A673 (cell line): ENCODE measurements around the gene ANKS6. TPM values are rescaled to one million over a fixed set of nuclear protein-coding genes. Genes with fewer than 3 reads are reported as not detected.

Source experiments
- BruUV-seq: library from RNA; stranded (reverse); fragments of 400-500 nt; replicated peaks from 2 replicates; lab custom pipeline; 2021; lab: Mats Ljungman, UMichigan
- CTCF ChIA-PET: fragments of 300-600 bp; sonication (Branson Sonifier 250); formaldehyde crosslinking; loops from one replicate; lab custom pipeline; 2022; ENCODE audit warnings: antibody characterized with exemption; lab: Charles Lee
- POLR2A ChIA-PET: fragments of 300-600 bp; sonication (Branson Sonifier 250); formaldehyde crosslinking; loops from one replicate; lab custom pipeline; 2022; ENCODE audit warnings: antibody characterized with exemption; ENCODE audit not compliant: low non-redundant PET; lab: Charles Lee
- DNase-seq: peaks from one replicate; pipeline ENCODE4 v3.0.0-alpha.2; 2015; ENCODE audit warnings: low spot score
- H3K27ac ChIP-seq: fragments of 200-600 bp; sonication (generic); 2 replicates; pipeline ENCODE4 v1.5.1; 2016; ENCODE audit warnings: mixed run types, low read depth, mild to moderate bottlenecking, mixed read lengths, antibody characterized with exemption, low read length; ENCODE audit not compliant: poor library complexity, severe bottlenecking
- H3K27me3 ChIP-seq: fragments of 200-600 bp; sonication (generic); replicated peaks from 2 replicates; pipeline ENCODE4 v1.6.1; 2017; ENCODE audit warnings: mixed run types, low read depth, mild to moderate bottlenecking, mixed read lengths, antibody characterized with exemption, low read length; ENCODE audit not compliant: insufficient read depth, poor library complexity
- H3K36me3 ChIP-seq: fragments of 200-600 bp; sonication (generic); 2 replicates; pipeline ENCODE4 v1.6.1; 2016; ENCODE audit warnings: mixed run types, mild to moderate bottlenecking, mixed read lengths, antibody characterized with exemption, low read length; ENCODE audit not compliant: insufficient read depth, poor library complexity, severe bottlenecking
- H3K4me1 ChIP-seq: fragments of 200-600 bp; sonication (generic); 2 replicates; pipeline ENCODE4 v1.6.1; 2017; ENCODE audit warnings: mixed run types, mild to moderate bottlenecking, mixed read lengths, antibody characterized with exemption, low read length; ENCODE audit not compliant: insufficient read depth, poor library complexity, severe bottlenecking
- H3K4me3 ChIP-seq: fragments of 200-600 bp; sonication (generic); 2 replicates; pipeline ENCODE4 v1.5.1; 2016; ENCODE audit warnings: low read depth, mixed run types, mild to moderate bottlenecking, mixed read lengths, low read length; ENCODE audit not compliant: poor library complexity, severe bottlenecking
- H3K9me3 ChIP-seq: fragments of 200-600 bp; sonication (generic); 2 replicates; pipeline ENCODE4 v1.6.1; 2016; ENCODE audit warnings: mixed run types, low read depth, mild to moderate bottlenecking, mixed read lengths, antibody characterized with exemption, low read length; ENCODE audit not compliant: poor library complexity, severe bottlenecking
- CTCF ChIP-seq: fragments of 300-800, 200-600 bp; sonication (generic); conservative IDR thresholded peaks from 2 replicates; pipeline ENCODE4 v1.5.1; 2017; ENCODE audit warnings: low read depth, mild to moderate bottlenecking, antibody characterized with exemption, low read length, moderate library complexity, mixed read lengths
- EZH2 ChIP-seq: fragments of 200-600 bp; sonication (generic); IDR thresholded peaks from 2 replicates; pipeline ENCODE4 v1.6.1; 2017; ENCODE audit warnings: borderline replicate concordance, low read depth, mild to moderate bottlenecking, mixed read lengths, antibody characterized with exemption, low read length; ENCODE audit not compliant: poor library complexity, severe bottlenecking
- intact Hi-C: fragments of 100-400 bp; cut with micrococcal nuclease; formaldehyde crosslinking; loops from one replicate; pipeline ENCODE4 v1.10.0; 2022; ENCODE audit not compliant: unreplicated experiment
- total RNA-seq: library from RNA; stranded (reverse); gene quantifications from 2 replicates; pipeline ENCODE4 v1.2.3, GENCODE V29; 2021

ANKS6 gene
- total RNA-seq, 1 experiment from 2014 or later, result 14.4 TPM

DNA sequence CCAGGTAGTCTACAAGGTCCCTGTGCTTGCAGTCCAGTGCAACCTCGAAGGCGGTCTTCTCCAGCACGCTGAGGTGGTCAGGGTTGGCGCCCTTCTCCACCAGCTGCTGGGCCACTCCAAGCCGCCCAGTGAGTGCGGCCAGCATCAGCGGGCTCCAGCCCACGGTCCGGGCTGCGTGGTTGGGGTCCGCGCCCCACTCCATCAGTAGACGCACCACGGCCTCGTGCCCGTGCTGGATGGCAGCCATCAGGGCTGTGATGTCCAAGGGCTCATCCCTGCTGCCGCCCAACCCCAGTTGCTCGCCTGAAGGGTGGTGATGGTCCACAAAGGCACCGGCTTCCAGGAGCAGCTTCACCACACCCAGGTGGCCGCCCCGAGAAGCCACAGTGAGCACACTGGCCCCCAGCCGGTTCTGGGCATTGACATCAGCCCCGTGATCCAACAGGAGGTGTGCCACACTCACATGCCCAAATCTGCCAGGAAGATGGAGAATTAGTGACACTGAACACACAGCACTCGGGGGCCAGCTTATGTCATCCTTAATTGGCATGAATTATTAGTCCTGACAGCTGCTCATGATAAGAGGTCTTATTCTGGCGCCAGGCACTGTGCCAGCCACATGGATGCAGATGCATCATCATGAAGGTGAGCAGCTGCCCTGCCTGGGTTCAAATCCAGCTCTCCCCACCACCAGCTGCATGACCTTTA lies 6.1 kb downstream of the ANKS6 start:
- Histone ChIP-seq H3K9me3 (no peaks in the 10 kb centered on the region), H3K36me3 (peaks cover 4% of the 10 kb centered on the region), H3K4me1 (no peaks in the 10 kb centered on the region), H3K4me3 (no peak overlapping the region), H3K27me3 (no peaks in the 10 kb centered on the region), H3K27ac (no peak overlapping the region)
- no peak for DNase-seq
- no TSS peak for BruUV-seq
- intact Hi-C loops, result loop anchor here (5.0 kb wide), 1 partner anchor 473 kb away; no protein-coding TSS in a partner anchor
- no peak for TF ChIP-seq EZH2
- TF ChIP-seq CTCF, result no peak
- POLR2A ChIA-PET, result no interaction called here
- CTCF ChIA-PET, result no interaction called here

- DNase-seq, result no peak
- ChIA-PET POLR2A (no interaction called here), CTCF (no interaction called here)
- intact Hi-C loops, result loop anchor here (5.0 kb wide), 1 partner anchor 472 kb away; no protein-coding TSS in a partner anchor
- TF ChIP-seq EZH2 (no peak), CTCF (no peak)
- H3K4me3 ChIP-seq, result no peak overlapping the region
- H3K4me1 ChIP-seq, result no peaks in the 10 kb centered on the region
- H3K9me3 ChIP-seq, result no peaks in the 10 kb centered on the region
- no TSS peak for BruUV-seq
- H3K36me3 ChIP-seq, result peaks cover 4% of the 10 kb centered on the region
- no peaks in the 10 kb centered on the region for H3K27me3 ChIP-seq
- no peak overlapping the region for H3K27ac ChIP-seq
Observed at GRCh38 chr9:98789483-98790133, 6.7 kb downstream of the ANKS6 start.

- ChIA-PET CTCF (no interaction called here), POLR2A (no interaction called here)
- BruUV-seq, result no TSS peak
Observed at GRCh38 chr9:98787766-98788335, 8.5 kb downstream of the ANKS6 start.

More at GRCh38 chr9:98787766-98788335, 8.5 kb downstream of the ANKS6 start:
- no peak for TF ChIP-seq CTCF
- no peak overlapping the region for H3K27ac ChIP-seq
- H3K27me3 ChIP-seq, result no peaks in the 10 kb centered on the region
- no peaks in the 10 kb centered on the region for H3K4me1 ChIP-seq
- H3K4me3 ChIP-seq, result no peak overlapping the region
- intact Hi-C loops, result no loop called here
- no peak for DNase-seq
- no peaks in the 10 kb centered on the region for H3K9me3 ChIP-seq
- H3K36me3 ChIP-seq, result peaks cover 4% of the 10 kb centered on the region
